NB4 (cell line): ENCODE measurements around the gene UQCC2.

Source experiments
- MYC ChIP-seq: IDR thresholded peaks from 2 replicates; pipeline ENCODE4 v1.6.1; 2011; ENCODE audit warnings: low read depth, low read length
- POLR2A ChIP-seq: IDR thresholded peaks from 2 replicates; pipeline ENCODE4 v1.6.1; 2011; ENCODE audit warnings: mild to moderate bottlenecking; ENCODE audit not compliant: insufficient read length; ENCODE audit errors: extremely low read depth
- TF ChIP-seq, protein P1 (sequence below): IDR thresholded peaks from 2 replicates; pipeline ENCODE4 v1.6.1; 2011; ENCODE audit warnings: low read depth, low read length
- TF ChIP-seq, protein P2 (sequence below): IDR thresholded peaks from one replicate; pipeline ENCODE4 v1.5.1; 2012; ENCODE audit warnings: low read depth, low read length

DNA sequence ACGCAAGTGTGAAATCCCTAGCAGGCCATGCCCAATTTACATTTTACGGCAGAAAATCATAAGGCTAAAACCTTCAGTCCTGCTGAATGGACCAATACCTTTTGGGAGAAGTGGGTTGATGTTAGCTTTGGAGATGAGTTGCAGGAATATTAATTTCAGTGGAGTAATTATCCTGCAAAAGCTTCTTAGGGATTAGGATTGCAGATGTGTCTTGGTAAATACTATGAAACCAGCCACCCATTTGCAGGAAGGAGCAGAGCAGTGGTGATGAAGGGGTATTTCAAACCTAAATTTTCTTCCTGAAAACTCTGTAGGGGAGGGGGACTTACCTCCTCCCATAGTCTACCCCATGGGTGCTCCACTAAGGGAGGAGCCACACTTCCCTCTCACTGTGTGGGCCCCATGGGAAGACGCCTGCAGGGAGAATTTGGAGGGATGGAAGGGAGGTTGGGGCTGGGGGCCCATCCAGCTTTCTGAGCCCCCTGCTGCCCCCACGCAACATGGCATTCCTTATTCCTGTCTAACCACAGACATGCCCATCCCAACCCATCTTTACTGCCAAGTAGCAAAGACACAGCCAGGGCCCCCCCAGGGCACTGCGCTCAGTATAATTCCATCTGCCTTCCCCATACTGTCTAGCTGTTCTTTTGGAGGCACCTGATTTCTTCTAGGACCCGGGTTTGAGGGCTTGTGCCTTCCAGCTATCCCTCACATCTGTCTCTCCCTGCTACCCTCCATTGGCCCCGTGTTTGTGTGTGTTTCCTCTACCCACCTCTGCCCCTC is 14.6 kb upstream of the UQCC2 start:
- TF ChIP-seq, protein P1, sequence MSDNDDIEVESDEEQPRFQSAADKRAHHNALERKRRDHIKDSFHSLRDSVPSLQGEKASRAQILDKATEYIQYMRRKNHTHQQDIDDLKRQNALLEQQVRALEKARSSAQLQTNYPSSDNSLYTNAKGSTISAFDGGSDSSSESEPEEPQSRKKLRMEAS, result no peak
- TF ChIP-seq POLR2A (no peak), MYC (no peak)
- TF ChIP-seq, protein P2, sequence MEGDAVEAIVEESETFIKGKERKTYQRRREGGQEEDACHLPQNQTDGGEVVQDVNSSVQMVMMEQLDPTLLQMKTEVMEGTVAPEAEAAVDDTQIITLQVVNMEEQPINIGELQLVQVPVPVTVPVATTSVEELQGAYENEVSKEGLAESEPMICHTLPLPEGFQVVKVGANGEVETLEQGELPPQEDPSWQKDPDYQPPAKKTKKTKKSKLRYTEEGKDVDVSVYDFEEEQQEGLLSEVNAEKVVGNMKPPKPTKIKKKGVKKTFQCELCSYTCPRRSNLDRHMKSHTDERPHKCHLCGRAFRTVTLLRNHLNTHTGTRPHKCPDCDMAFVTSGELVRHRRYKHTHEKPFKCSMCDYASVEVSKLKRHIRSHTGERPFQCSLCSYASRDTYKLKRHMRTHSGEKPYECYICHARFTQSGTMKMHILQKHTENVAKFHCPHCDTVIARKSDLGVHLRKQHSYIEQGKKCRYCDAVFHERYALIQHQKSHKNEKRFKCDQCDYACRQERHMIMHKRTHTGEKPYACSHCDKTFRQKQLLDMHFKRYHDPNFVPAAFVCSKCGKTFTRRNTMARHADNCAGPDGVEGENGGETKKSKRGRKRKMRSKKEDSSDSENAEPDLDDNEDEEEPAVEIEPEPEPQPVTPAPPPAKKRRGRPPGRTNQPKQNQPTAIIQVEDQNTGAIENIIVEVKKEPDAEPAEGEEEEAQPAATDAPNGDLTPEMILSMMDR, result no peak
